Posterior vena cava (tissue), 2 donors: ENCODE results near the gene KIF18B. TPM values are rescaled to one million over a fixed set of nuclear protein-coding genes. Genes with fewer than 3 reads are reported as not detected.

Experiments used
- DNase-seq: peaks from one replicate; pipeline ENCODE4 v3.0.0-alpha.2; 2020; ENCODE audit warnings: low spot score
- intact Hi-C, 2 donors: fragments of 100-400 bp; cut with DNase I; formaldehyde crosslinking; loops; one replicate each; pipeline versions ENCODE4 v1.14.1 to v1.14.2; 2022 to 2023
- total RNA-seq, 2 donors: library from RNA; stranded (reverse); fragmentation: NEBNext Ultra II Directional; extraction: Animal tissue kit (Norgen Biotek cat#: 25700); gene quantifications; one replicate each; pipeline ENCODE4 v1.2.1, GENCODE V29; 2021
- donor health status: DM: yes; HTN: yes; CAD: no.
- donor health status: DM: yes; HTN: yes; CAD: no.

KIF18B gene
- total RNA-seq, 2 donors from 2014 or later: 0.10 to 0.65 TPM

DNA sequence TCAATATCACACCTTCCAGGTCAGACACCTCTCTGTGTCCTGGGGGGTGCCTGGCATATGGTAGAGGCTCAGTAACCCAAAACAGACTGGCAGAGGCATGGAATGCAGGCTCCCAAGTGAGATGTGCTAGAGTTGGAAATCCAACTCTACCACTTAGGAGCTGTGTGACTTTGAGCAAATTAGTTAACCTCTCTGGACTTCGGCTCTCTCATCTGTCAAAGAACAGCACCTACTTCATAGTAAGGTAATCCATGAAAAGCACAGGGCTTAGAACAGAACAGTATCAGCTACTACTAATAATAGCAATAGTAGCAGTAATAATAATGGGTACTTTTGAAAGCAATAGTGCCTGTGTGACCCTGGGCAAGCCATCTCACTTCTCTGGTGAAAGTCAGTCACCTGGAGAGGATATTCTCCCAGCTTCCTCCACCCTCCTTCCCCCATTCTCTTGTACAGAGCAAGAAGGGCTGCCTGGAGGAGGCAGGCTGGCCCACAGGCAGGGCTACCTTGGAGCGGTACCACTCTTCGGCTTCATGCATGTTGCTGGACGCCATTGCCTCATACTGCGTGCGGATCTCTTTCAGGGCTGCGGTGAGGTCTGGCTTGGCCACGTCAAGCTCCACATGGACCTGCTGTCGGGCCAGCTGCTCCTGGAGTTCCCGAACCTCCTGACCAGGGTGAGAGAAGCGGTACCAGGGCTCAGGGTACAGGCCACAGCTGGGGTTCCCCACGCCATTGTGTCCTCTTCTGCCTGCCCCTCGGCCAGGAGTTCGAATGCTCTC is 34.6 kb downstream of the KIF18B start:
- intact Hi-C loops: loop anchor here (10.0 kb wide), 2 partner anchors 192 to 222 kb away; partner anchors contain the start of genes ACBD4 (in 1 of the 2) and PLCD3 (in 1 of the 2)
- DNase-seq: peak; percentile 70

DNA sequence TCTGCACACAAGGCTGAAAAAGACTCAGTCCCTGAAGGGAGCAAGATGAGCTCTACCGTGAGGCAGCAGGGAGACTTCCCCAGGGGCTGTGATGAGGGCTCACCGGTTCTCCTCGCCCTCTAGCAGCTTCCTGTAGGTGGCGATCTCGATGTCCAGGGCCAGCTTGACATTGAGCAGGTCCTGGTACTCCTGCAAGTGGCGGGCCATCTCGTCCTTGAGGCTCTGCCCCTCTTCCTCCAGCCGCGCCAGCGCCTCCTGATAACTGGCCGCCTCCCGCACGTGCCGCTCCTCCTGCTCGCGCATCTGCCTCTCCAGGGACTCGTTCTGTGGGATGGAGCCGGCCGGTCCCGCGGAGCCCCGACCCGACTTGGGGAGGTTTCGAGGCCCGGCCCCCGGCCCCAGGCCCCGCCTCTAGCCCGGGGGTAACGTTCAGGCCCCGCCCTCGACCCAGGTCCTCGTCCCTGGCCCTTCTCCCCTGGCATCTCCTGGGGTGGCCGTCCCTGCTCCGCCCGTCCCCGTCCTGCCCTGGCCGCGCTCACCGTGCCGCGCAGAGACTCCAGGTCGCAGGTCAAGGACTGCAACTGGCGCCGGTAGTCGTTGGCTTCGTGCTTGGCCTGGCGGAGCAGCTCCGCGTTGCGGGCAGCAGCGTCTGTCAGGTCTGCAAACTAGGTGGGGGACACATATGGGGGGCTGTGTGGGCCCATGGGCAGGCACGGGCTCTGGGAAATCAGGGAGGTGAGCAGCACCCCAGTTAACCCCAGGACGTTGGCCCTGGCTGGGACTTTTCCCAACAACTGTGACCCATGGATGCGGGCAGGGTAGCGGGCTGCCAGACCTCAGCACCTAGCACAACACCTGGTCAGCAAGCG is 36.2 kb downstream of the KIF18B start:
- intact Hi-C loops: loop anchor here (10.0 kb wide), 2 partner anchors 193 to 223 kb away; partner anchors contain the start of genes ACBD4 (in 1 of the 2) and PLCD3 (in 1 of the 2)
- DNase-seq: peak; percentile 86

DNA sequence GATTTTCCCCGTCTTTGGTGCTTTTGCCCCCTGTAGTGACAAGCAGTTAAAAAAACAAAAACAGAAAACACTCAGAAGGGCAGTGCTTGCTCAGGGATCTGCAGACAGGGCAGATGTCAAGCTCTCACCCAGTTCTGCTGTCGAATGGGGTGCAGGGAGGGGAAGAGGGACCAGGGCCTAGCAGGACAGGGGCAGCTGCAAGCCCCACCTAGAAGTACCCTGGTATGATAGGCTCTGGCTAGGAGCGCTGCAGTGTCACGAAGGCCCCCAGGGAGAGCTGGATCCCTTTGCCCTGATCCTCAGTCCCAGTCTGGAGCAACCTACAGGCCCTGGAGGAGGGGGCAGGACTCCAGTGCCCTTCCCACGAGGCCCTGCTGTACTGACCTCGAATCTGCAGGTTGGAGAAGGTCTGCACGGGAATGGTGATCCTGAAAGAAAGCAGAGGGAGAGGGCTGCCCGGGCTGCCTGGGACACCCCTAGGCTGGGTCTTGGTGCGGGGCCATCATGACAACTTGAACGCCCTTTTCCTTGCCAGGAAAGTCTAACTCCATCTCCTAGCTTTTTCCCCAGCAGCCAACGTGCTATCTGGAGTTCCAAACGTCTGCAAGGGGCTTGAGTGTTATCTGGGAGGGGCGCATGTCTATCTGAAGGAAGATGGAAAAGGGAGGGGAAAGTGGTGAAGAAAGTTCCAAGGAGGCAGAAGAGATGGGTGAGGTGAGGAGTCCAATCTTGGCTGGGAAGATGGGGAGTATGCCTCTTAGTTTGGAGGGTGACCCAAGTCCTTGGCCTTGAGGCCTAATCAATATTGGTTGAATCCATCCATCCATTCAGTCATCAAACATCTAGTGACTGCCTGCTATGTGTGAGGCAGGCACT is 37.1 kb downstream of the KIF18B start:
- peak; percentile 60 for DNase-seq
- intact Hi-C loops: loop anchor here (10.0 kb wide), 2 partner anchors 194 to 224 kb away; partner anchors contain the start of genes ACBD4 (in 1 of the 2) and PLCD3 (in 1 of the 2)

DNA sequence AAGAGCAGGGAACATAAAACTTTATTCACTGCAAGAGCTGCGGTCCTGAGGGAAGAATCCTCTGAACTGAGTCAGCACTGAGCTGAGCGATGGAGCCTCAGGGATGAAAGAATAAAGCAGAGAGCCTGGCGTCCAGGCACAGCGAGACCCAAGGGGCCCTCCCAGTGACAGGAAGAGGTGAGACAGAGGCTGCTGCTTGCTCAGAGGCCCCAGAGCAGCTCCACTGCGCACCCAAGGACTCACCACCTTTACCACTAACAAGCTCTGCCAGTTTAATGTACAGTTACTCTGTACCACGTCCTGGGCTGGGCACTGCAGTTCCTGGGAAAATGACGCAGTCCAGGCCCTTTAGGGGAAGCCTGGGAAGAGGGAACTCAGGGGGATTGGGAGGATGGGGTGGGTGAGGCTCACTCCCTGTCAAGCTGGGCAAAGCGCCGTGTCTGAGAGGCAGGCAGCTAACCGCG is 37.9 kb downstream of the KIF18B start:
- intact Hi-C loops: loop anchor here (10.0 kb wide), 2 partner anchors 195 to 225 kb away; partner anchors contain the start of genes ACBD4 (in 1 of the 2) and PLCD3 (in 1 of the 2)
- DNase-seq: peak; percentile 58

DNA sequence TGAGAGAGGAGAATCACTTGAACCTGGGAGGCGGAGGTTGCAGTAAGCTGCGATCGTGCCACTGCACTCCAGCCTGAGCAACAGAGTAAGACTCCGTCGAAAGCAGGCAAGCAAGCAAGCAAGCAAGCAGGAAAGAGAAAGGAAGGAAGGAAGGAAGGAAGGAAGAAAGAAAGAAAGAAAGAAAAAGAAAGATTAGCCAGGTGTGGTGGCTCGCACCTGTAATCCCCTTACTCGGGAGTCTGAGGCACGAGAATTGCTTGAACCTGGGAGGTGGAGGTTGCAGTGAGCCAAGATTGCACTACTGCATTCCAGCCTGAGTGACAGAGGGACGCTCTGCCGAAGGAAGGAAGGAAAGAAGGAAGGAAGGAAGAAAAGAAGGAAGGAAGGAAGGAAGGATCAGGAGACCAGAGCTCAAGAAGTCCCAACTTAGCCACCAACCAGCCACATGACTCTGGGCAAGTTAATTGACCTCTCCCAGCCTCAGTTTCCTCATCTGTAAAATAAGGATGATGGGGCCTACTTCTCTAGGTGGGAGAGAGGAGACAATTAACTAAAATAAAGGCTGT is 38.7 kb downstream of the KIF18B start:
- intact Hi-C loops: no loop called here
- DNase-seq: no peak

DNA sequence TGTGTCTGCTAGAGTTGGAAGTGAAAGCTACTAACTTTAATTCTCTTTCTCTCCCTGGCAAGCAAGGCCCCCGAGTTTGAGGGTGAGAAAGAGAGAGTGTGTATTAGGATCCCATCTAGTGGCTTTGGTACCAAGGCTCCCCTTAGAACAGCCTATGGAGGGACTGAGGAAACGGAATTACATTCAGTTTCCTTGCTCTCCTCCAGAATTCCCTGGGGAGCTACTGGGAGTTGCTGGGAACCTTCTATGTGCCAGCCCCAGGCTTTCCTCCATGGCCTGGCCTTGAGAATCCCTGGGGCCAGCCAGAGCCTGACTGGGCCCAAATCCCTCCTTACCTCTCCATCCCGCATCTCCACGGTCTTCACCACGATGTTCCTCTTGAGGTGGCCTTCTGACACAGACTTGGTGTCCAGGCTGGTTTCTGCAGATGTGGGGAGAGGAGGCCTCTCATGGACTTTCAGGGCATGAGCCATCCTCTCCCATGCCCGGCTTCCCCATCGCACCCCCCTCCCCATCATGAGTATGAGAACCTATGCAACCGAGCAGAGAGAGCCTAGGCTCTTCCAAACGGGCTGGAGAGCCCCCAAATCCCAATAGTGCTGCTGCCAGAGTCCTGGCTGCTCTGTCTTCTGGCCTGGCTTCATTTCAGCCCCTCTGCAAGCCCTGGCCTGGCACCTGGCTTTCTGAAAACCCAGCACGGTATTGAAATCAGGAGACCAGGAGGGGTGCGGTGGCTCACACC is 39.7 kb downstream of the KIF18B start:
- intact Hi-C loops: no loop called here
- no peak for DNase-seq

DNA sequence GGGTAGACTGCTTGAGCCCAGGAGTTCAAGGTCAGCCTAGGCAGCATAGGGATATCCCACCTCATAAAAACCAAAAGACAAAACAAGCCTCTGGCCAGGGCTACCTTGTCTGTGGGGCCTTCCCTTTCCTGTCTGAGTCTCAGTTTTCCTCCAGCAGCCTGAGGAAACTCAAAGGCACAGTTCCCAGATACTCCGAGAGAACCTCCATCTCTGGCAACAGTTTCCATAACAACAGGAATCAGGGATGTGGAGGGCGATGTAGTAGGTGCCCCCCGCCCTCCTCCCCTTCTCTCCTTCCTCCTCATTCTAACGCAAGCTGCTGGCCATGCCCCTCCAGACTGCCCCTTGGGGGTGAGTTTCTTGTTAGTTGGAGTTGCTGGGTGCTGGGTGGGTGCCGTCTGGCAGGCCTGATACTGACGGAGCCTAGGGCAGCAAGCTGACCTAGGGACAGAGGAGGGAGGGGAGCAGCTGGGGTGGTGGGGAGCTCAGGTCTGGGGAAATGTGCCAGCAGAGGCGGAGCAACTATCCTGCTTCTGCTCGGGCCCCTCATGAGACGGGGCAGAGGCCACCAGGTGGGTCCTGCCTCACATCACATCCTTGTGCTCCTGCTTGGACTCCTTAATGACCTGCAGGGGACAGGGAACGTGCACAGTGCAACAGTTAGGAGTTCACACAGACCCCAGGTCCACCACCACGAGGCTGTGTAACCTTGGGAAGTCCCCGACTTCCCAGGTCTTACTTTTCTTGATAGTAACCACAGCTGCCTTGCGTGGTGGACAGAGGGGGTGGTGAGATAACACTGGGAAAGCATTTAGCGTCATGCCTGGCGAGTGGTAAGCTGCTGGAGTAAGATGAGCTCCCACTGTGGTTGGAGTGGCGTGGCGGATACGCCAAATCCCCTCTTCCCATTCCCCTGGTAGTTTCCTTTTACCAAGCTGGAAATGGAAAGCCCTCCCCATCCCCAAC is 40.5 kb downstream of the KIF18B start:
- intact Hi-C loops: no loop called here
- peak; percentile 71 for DNase-seq

DNA sequence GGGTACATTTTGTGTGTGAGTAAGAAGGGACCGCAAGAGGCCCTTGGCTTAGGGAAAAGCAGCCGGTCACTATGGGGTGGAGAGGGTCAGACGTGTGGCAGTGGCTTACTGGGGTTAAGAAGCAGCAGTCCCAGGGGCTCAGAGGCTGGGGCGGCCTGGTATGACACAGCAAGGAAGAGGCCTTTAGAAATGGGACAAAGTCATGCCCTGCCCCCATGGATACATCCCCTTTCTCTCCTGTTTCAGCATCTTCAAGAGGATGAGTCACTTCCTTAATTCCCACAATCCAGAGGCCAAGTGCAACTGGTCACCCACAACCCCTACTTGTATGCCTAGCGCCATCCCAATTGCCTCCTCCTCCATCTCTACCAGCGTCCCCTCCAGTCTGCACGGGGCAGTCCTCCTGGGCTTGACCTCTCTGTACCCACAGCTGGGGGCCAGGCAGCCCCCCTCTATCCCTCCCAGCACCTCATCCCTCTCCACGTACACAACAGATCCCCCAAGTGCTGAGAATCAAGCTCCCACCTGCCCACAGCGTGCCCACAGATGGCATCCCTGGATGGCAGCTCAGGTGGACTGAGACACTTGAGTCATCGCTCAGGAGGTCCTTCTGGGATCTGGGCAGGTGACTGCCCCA is 41.4 kb downstream of the KIF18B start:
- intact Hi-C loops: no loop called here
- peak; percentile 60 for DNase-seq

DNA sequence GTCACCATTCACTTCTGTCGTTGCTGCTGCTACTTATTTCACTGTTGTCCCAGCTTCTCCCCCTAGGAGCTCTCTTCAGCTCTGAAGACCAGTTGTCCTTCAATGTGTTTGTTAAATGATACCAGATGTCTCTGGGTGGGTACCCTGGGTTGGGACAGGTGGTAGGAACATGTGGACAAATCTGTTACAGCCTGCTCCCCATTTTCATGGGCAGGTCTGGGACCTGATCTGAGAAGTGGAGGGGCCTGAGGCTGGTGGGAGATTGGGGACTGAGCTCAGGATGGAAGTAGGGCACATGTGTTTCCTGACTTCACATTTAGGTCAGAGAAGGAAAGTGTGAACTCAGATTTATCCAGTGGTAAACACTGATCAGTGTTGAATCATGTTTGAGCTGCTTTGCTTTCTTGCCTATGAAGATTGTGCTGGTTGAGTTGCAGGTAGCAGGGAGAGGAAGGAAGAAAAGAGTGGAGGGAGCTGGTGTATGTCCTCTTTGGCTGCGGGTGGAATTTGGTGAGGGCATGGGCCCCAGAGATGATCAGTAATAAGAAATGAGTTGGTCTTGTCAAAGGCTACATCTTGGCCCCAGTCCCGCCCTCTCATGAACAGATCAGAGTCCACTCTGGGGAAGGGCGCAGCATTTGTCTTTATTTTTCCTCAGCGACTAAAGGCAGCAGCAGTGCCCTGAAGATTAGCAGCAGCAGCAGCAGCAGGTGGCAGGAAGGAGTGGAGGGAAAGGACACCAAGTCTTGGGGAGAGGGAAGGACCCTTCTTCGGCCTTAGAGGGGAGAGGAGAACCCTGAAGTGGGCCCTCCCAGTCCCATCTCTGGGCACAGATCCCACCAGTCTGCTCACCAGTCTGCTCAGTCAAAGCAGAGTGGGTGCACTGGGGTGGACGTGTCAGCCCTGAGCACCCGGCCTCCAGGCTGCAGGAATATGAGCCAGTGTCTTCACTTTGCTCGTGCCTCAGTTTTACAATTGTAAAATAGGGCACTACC is 42.3 kb downstream of the KIF18B start:
- DNase-seq: no peak
- intact Hi-C loops: no loop called here

DNA sequence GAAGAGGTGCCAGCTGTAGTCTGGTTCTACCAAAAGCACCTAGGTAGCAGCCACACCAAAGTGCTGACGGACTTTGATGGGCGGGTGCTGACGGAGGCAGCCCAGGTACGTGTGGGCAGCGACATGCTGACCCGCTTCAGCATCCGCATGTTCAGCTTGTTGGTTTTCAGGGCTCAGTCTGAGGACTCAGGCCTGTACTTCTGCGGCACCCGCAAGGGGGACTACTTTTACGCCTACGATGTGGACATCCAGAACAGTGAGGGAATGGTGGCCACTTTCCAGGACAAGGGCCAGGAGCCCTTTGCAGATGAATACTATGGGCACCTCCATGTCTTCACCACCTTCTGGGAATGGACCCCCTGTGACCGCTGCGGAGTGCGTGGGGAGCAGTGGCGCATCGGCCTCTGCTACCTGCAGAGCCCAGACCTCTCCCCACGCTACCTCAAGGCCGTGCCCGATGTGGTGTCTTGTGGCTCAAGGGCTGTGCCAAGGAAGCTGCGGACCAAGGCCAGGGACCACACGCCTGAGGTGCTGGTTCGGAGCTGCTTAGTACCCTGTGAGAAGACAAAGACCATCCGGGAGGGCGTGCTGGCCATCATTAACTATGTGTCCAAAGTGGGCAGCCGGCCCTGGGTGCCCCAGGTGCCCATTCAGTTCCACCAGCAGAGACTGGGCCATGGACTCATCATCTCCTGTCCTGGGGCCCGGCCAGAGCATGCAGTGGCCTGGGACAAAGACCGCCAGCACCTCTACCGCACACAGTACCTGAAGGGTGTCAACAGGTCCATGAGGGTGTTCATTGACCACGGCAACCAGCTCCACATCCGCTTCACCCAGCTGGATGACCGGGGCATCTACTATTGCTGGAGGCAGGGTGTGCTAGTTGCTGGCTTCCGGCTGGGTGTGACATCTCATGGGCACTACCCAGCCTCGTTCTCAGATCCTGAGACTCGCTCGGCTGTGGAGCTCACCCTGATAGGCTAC is 43.3 kb downstream of the KIF18B start:
- DNase-seq: no peak
- intact Hi-C loops: no loop called here

DNA sequence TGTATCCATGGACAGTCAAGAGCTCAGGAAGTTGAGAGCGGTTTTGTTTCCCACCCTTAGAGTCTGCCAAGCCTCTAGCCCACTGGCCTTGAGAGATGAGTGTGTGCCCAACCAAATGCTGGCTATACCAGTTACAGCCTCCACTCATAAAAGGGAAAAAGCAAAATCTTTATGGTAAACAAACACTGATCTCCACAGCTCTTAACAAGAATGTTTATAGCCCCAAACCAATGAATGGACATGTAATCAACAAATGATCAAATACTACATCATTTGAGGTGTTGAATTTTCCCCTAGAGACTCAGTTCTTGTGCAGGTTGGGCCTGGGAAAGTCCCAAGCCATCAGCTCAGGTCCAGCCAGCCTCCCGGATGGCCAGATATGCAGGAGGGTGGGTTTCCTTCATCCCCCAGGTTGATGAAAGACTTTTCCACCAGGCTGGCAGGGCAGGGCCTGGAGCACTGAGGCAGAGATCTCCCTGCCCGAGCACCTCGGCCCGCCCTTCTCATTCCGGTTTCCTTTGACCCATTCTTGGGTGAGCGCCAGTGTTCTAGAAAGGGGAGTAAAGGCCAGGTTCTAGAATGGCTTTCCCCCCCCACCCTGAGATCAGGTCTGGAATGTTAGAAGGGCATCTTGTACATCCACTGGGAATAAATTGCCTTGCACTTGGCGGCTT is 44.4 kb downstream of the KIF18B start:
- DNase-seq: peak; percentile 75
- intact Hi-C loops: no loop called here

DNA sequence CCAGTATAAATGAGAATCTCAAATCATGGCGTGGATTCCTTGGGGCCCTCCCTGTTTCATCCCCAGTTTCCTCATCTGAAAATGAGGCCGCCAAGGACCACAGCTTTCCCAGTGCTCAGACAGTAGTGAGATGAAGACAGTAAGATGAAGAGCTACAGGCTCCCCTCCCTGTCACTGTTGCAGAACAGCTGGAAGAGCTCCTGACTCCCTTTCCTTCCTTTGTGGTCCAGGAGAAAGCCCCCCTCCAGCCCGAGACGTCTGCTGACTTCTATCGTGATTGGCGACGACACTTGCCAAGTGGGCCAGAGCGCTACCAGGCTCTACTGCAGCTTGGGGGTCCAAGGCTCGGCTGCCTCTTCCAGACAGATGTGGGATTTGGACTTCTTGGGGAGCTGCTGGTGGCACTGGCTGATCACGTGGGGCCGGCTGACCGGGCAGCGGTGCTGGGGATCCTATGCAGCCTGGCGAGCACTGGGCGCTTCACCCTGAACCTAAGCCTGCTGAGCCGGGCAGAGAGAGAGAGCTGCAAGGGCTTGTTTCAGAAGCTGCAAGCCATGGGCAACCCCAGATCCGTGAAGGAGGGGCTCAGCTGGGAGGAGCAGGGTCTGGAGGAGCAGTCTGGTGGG is 45.3 kb downstream of the KIF18B start:
- intact Hi-C loops: no loop called here
- DNase-seq: no peak

DNA sequence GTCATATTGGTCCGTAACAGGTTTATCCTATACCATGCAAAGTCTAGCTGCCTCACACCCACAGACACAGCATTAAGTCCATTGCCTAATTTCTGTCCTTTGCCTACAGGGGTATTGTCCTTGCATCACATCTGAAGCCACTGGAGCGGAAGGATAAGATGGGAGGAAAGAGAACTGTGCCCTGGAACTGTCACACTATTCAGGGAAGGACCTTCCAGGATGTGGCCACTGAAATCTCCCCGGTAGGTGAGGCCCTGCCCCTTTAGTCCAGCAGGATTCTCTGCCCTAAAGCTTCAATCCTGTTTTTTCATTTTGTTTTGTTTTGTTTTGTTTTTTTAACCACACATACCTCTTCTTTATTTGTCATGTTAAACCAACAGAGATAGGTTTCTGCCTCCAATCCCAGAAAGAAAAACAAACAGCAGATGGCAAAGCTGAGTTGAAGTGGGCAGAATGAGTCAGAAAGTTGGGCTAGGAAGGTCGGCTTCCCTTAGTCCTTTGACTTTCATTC is 46.1 kb downstream of the KIF18B start:
- intact Hi-C loops: no loop called here
- no peak for DNase-seq
